ENCODE measurements around the gene ADORA2A. TPM values are rescaled to one million over a fixed set of nuclear protein-coding genes. Genes with fewer than 3 reads are reported as not detected.

ADORA2A gene
- total and polyA plus RNA-seq, 2 of the 8 experiments (the other 6 are each of a cell fraction or from before 2014, with no cell fraction given), result 7.1 to 20.3 TPM

GRCh38 chr22:24436553-24436952 is 9.2 kb downstream of the ADORA2A start:
- no peak overlapping the region for H4K8ac ChIP-seq (ENCODE audit: extremely low read depth, insufficient read depth, low read length)
- H4K5ac ChIP-seq (ENCODE audit: insufficient read length, low read depth, low read length), result no peak overlapping the region
- H4K20me1 ChIP-seq (replicated peaks in 1 of 2; ENCODE audit: control insufficient read depth in 1 of 2, insufficient read depth in 2 of 2, low read length in 2 of 2), result no peaks in the 10 kb centered on the region
- no peak overlapping the region for H3K14ac ChIP-seq (ENCODE audit: insufficient read length)
- no peak overlapping the region for H2AK5ac ChIP-seq (ENCODE audit: low read depth, low read length)
- H2BK12ac ChIP-seq (ENCODE audit: low read depth, low read length), result no peak overlapping the region
- H4K91ac ChIP-seq (replicated peaks; ENCODE audit: insufficient read length, low read length), result no peak overlapping the region
- H3K23ac ChIP-seq (ENCODE audit: insufficient read length), result no peak overlapping the region
- no peak overlapping the region for H3K4me2 ChIP-seq (ENCODE audit: insufficient read depth in 1 of 2, low read depth in 2 of 2, low read length in 2 of 2)
- H3K79me2 ChIP-seq (ENCODE audit: control insufficient read depth in 1 of 2, insufficient read depth in 2 of 2, low read length in 2 of 2), result no peaks in the 10 kb centered on the region
- no peaks in the 10 kb centered on the region; a peak in 1 of 7 replicates for H3K4me1 ChIP-seq (replicated peaks in 1 of 4; ENCODE audit: control insufficient read depth in 3 of 4, insufficient read depth in 4 of 4, low read length in 3 of 4)
- ChIA-PET POLR2A (ENCODE audit: partially characterized antibody) (no interaction called here), CTCF (ENCODE audit: partially characterized antibody) (interaction anchor here (0.9 to 10.8 kb wide), 7 partner anchors 8 to 90 kb away, joined by 3 to 114 read pairs (median 4); no protein-coding TSS in a partner anchor)
- no peak overlapping the region for H3K56ac ChIP-seq (replicated peaks; ENCODE audit: insufficient read length, low read depth, low read length)
- H2AFZ ChIP-seq (ENCODE audit: low read length), result no peak overlapping the region
- no peak overlapping the region; a peak in 1 of 7 replicates for H3K9ac ChIP-seq (replicated peaks in 1 of 4; ENCODE audit: extremely low read depth in 1 of 4, low read depth in 3 of 4, low read length in 3 of 4)
- H3K18ac ChIP-seq (ENCODE audit: extremely low read depth, low read length), result no peak overlapping the region
- 94% methylated on average over 3 of the region's 3 CpGs; no CpG with 5 or more reads in 1 of the 2 experiments for WGBS, 2 experiments (ENCODE audit: extremely low coverage in 1 of 2, insufficient coverage in 1 of 2, insufficient read length in 1 of 2, insufficient replicate concordance in 2 of 2, low coverage in 1 of 2, low lambda C conversion rate in 2 of 2, missing lambda C conversion rate in 1 of 2)
- H2BK5ac ChIP-seq (ENCODE audit: low read depth, low read length), result no peak overlapping the region
- H2BK15ac ChIP-seq (ENCODE audit: low read length), result no peak overlapping the region
- H2BK120ac ChIP-seq (replicated peaks; ENCODE audit: low read depth, low read length), result no peak overlapping the region
- H3K27me3 ChIP-seq (replicated peaks in 1 of 4; ENCODE audit: control insufficient read depth in 3 of 4, extremely low read depth in 1 of 4, insufficient read depth in 3 of 4, low read length in 3 of 4), result no peaks in the 10 kb centered on the region; a peak in 1 of 7 replicates
- no peak overlapping the region for H2BK20ac ChIP-seq (ENCODE audit: low read length)
- DNase-seq (ENCODE audit: low read depth in 1 of 2, low spot score in 2 of 2) (no peak), FAIRE-seq (no peak)
- H3K36me3 ChIP-seq (ENCODE audit: control insufficient read depth in 2 of 4, insufficient read depth in 4 of 4, low read length in 3 of 4), result no peaks in the 10 kb centered on the region
- no peak overlapping the region for H3K4me3 ChIP-seq (ENCODE audit: extremely low read depth in 1 of 4, insufficient read depth in 2 of 4, low read depth in 3 of 4, low read length in 4 of 4)
- no peak overlapping the region for H3K4ac ChIP-seq (replicated peaks; ENCODE audit: insufficient read length, low read depth, low read length)
- no peak for TF ChIP-seq CBX5 (IDR thresholded peaks at IDR 0.05; ENCODE audit: low read depth, low read length)
- no peak for TF ChIP-seq BACH1 (IDR thresholded peaks at IDR 0.05; ENCODE audit: low read length)
- TF ChIP-seq TAF1 (IDR thresholded peaks at IDR 0.05; ENCODE audit: low read depth, low read length), result no peak
- TF ChIP-seq SIRT6 (IDR thresholded peaks at IDR 0.05; ENCODE audit: low read length), result no peak
- no peak for TF ChIP-seq BCL11A (IDR thresholded peaks at IDR 0.05; ENCODE audit: low read depth in 2 of 2, low read length in 2 of 2)
- TF ChIP-seq E2F6 (IDR thresholded peaks at IDR 0.05), result no peak
- no peak for TF ChIP-seq ZNF274 (IDR thresholded peaks at IDR 0.05; ENCODE audit: borderline replicate concordance, extremely low read depth, low read length)
- TF ChIP-seq HDAC6 (IDR thresholded peaks at IDR 0.05; ENCODE audit: low read depth, low read length), result no peak
- TF ChIP-seq TAF7 (optimal IDR thresholded peaks at IDR 0.05; ENCODE audit: borderline replicate concordance, low read depth, low read length), result no peak
- no peak for TF ChIP-seq TBP (IDR thresholded peaks at IDR 0.05; ENCODE audit: low read depth, low read length)
- no peak for TF ChIP-seq TCF12 (IDR thresholded peaks at IDR 0.05; ENCODE audit: low read depth, low read length)
- no peak for TF ChIP-seq POLR2AphosphoS5 (IDR thresholded peaks at IDR 0.05; ENCODE audit: low read depth, low read length)
- no peak for TF ChIP-seq KDM1A (IDR thresholded peaks at IDR 0.05; ENCODE audit: borderline replicate concordance, low read length)
- H3K27ac ChIP-seq (ENCODE audit: low read depth, low read length), result no peak overlapping the region
- H3K23me2 ChIP-seq (ENCODE audit: low read depth, low read length), result no peaks in the 10 kb centered on the region
- no peaks in the 10 kb centered on the region for H3K9me3 ChIP-seq (ENCODE audit: insufficient read depth in 2 of 2, low read depth in 1 of 2, low read length in 1 of 2)
- no peaks in the 10 kb centered on the region for H3K79me1 ChIP-seq (ENCODE audit: low read depth, low read length)
